HK-2 (cell line): Measurements from ENCODE around the gene MRFAP1.
"Not testable (repeated sequence)": the region's sequence is repeated elsewhere in the genome, so short reads cannot be mapped to it uniquely, and the experiment has no call there.

ENCODE experiments used
- DNase-seq: peaks from one replicate; pipeline ENCODE4 v3.0.0-alpha.2; 2018; ENCODE audit not compliant: unreplicated experiment

Gene MRFAP1

GRCh38 chr4:6610856-6611430 is 29.5 kb upstream of the MRFAP1 start:
- no peak for DNase-seq

- DNase-seq, result no peak
Observed at GRCh38 chr4:6612961-6613675, 27.4 kb upstream of the MRFAP1 start.

- DNase-seq, result no peak
Observed at GRCh38 chr4:6613676-6614651, 26.5 kb upstream of the MRFAP1 start.

- no peak for DNase-seq
Observed at GRCh38 chr4:6614701-6615230, 25.7 kb upstream of the MRFAP1 start.

GRCh38 chr4:6616087-6616995 is 24.1 kb upstream of the MRFAP1 start:
- no peak for DNase-seq

GRCh38 chr4:6617246-6617645 is 23.2 kb upstream of the MRFAP1 start:
- DNase-seq, result no peak

- no peak for DNase-seq
Observed at GRCh38 chr4:6618386-6619115, 21.9 kb upstream of the MRFAP1 start.

- DNase-seq, result no peak
Observed at GRCh38 chr4:6619116-6619465, 21.4 kb upstream of the MRFAP1 start.

GRCh38 chr4:6619466-6620255 is 20.8 kb upstream of the MRFAP1 start:
- no peak for DNase-seq

- no peak for DNase-seq
Observed at GRCh38 chr4:6620296-6620695, 20.2 kb upstream of the MRFAP1 start.

- DNase-seq, result no peak
Observed at GRCh38 chr4:6620891-6621555, 19.5 kb upstream of the MRFAP1 start.

GRCh38 chr4:6621556-6621927 is 18.9 kb upstream of the MRFAP1 start:
- no peak for DNase-seq

GRCh38 chr4:6622744-6623143 is 17.7 kb upstream of the MRFAP1 start:
- no peak for DNase-seq

- no peak for DNase-seq
Observed at GRCh38 chr4:6625256-6625655, 15.2 kb upstream of the MRFAP1 start.

- DNase-seq, result no peak
Observed at GRCh38 chr4:6626066-6626465, 14.4 kb upstream of the MRFAP1 start.

GRCh38 chr4:6627832-6628231 is 12.7 kb upstream of the MRFAP1 start:
- DNase-seq, result no peak

- DNase-seq, result not testable (repeated sequence)
Observed at GRCh38 chr4:6628484-6628883, 12.0 kb upstream of the MRFAP1 start.

GRCh38 chr4:6632125-6632524 is 8.4 kb upstream of the MRFAP1 start:
- DNase-seq, result no peak
